ENCODE measurements around the gene ERH.
"Not testable (repeated sequence)": the region's sequence is repeated elsewhere in the genome, so short reads cannot be mapped to it uniquely, and the experiment has no call there.

Gene ERH

GRCh38 chr14:69392481-69392880, 5.6 kb downstream of the ERH start:
- peak in 1 of 2 donors; percentile 27 for ATAC-seq

GRCh38 chr14:69391400-69391799, 6.7 kb downstream of the ERH start:
- not testable (repeated sequence) for ATAC-seq

GRCh38 chr14:69387311-69387710, 10.8 kb downstream of the ERH start:
- ATAC-seq: no peak

GRCh38 chr14:69378274-69378673, 19.8 kb downstream of the ERH start:
- no peak for ATAC-seq

GRCh38 chr14:69376439-69376838, 21.7 kb downstream of the ERH start:
- no peak for ATAC-seq

- no peak for ATAC-seq
Observed at GRCh38 chr14:69375722-69376121, 22.4 kb downstream of the ERH start.

GRCh38 chr14:69375182-69375581, 22.9 kb downstream of the ERH start:
- no peak for ATAC-seq

GRCh38 chr14:69374235-69374634, 23.9 kb downstream of the ERH start:
- ATAC-seq: no peak

- peak; percentile 71 to 86 for ATAC-seq
Observed at GRCh38 chr14:69373104-69373503, 25.0 kb downstream of the ERH start.

GRCh38 chr14:69372146-69372545, 26.0 kb downstream of the ERH start:
- ATAC-seq: no peak

- no peak for ATAC-seq
Observed at GRCh38 chr14:69370061-69370460, 28.0 kb downstream of the ERH start.

- ATAC-seq: no peak
Observed at GRCh38 chr14:69368381-69368780, 29.7 kb downstream of the ERH start.

GRCh38 chr14:69366761-69367160, 31.3 kb downstream of the ERH start:
- ATAC-seq: no peak

- ATAC-seq: no peak
Observed at GRCh38 chr14:69366069-69366468, 32.0 kb downstream of the ERH start.

- ATAC-seq: no peak
Observed at GRCh38 chr14:69364378-69364777, 33.7 kb downstream of the ERH start.

GRCh38 chr14:69363964-69364363, 34.1 kb downstream of the ERH start:
- ATAC-seq: no peak

GRCh38 chr14:69363055-69363454, 35.0 kb downstream of the ERH start:
- ATAC-seq: no peak

- ATAC-seq: no peak
Observed at GRCh38 chr14:69360438-69361108, 37.5 kb downstream of the ERH start.

GRCh38 chr14:69358966-69359365, 39.1 kb downstream of the ERH start:
- no peak for ATAC-seq

- peak; percentile 83 to 84 for ATAC-seq
Observed at GRCh38 chr14:69358233-69358963, 39.7 kb downstream of the ERH start.

- ATAC-seq: no peak
Observed at GRCh38 chr14:69357544-69358200, 40.4 kb downstream of the ERH start.

- ATAC-seq: no peak
Observed at GRCh38 chr14:69356903-69357543, 41.1 kb downstream of the ERH start.

- ATAC-seq: no peak
Observed at GRCh38 chr14:69355607-69356281, 42.4 kb downstream of the ERH start.
